HepG2 (cell line): Measurements from ENCODE around the gene NPB. TPM values are rescaled to one million over a fixed set of nuclear protein-coding genes. Genes with fewer than 3 reads are reported as not detected.

Experiments
- AGO1 ChIP-seq: fragments of 200-400 bp; formaldehyde crosslinking; IDR thresholded peaks from 2 replicates; pipeline ENCODE4 v1.6.1; 2017; ENCODE audit warnings: mild to moderate bottlenecking, low read depth, low read length, moderate library complexity; ENCODE audit not compliant: poor library complexity, severe bottlenecking
- AGO2 ChIP-seq: fragments of 200-400 bp; formaldehyde crosslinking; optimal IDR thresholded peaks from 2 replicates; pipeline ENCODE3; 2017; ENCODE audit warnings: mild to moderate bottlenecking, low read depth, low read length, moderate library complexity
- ASH2L ChIP-seq: fragments of 300-600, 200-600 bp; sonication (generic); IDR thresholded peaks from 2 replicates; pipeline ENCODE4 v1.7.0; 2017; ENCODE audit warnings: low read depth, mild to moderate bottlenecking, moderate library complexity, mixed read lengths, low read length; ENCODE audit not compliant: insufficient read length
- ATM ChIP-seq: fragments of 450-650 bp; IDR thresholded peaks from 2 replicates; pipeline ENCODE4 v1.7.1; 2017; ENCODE audit warnings: mild to moderate bottlenecking, borderline replicate concordance
- CEBPB ChIP-seq: IDR thresholded peaks from 2 replicates; pipeline ENCODE4 v1.6.1; 2011; ENCODE audit warnings: low read depth, low read length, improper control_type of control experiment, borderline replicate concordance
- CEBPG ChIP-seq: IDR thresholded peaks from 2 replicates; pipeline ENCODE4 v1.6.1; 2016
- GLI4 ChIP-seq: sonication (generic); formaldehyde crosslinking; IDR thresholded peaks from 2 replicates; pipeline ENCODE4 v1.5.1; 2020; ENCODE audit warnings: missing genetic modification reagents, mild to moderate bottlenecking, moderate library complexity, borderline replicate concordance
- HES4 ChIP-seq: sonication (generic); formaldehyde crosslinking; IDR thresholded peaks from 2 replicates; pipeline ENCODE4 v1.9.0; 2021; ENCODE audit warnings: mild to moderate bottlenecking, missing genetic modification reagents, borderline replicate concordance
- HNRNPH1 ChIP-seq: fragments of 200-400 bp; formaldehyde crosslinking; optimal IDR thresholded peaks from 2 replicates; pipeline ENCODE3; 2017; ENCODE audit warnings: mild to moderate bottlenecking, low read depth, low read length
- JDP2 ChIP-seq: sonication (generic); formaldehyde crosslinking; IDR thresholded peaks from 2 replicates; pipeline ENCODE4 v1.8.1; 2022; ENCODE audit warnings: missing genetic modification reagents, borderline replicate concordance
- JUN ChIP-seq: sonication (generic); formaldehyde crosslinking; IDR thresholded peaks from 2 replicates; pipeline ENCODE4 v1.4.0; 2020; ENCODE audit warnings: mild to moderate bottlenecking, missing genetic modification reagents
- KDM2A ChIP-seq: sonication (generic); formaldehyde crosslinking; IDR thresholded peaks from 2 replicates; pipeline ENCODE4 v1.4.0; 2020; ENCODE audit warnings: low read depth, missing genetic modification reagents, borderline replicate concordance
- KDM6A ChIP-seq: IDR thresholded peaks from 2 replicates; pipeline ENCODE4 v1.6.1; 2016; ENCODE audit warnings: low read depth
- PHB2 ChIP-seq: fragments of 450-650 bp; IDR thresholded peaks from 2 replicates; pipeline ENCODE4 v1.6.1; 2018; ENCODE audit not compliant: partially characterized antibody
- PPARG ChIP-seq: conservative IDR thresholded peaks from 2 replicates; pipeline ENCODE4 v1.6.1; 2016; ENCODE audit warnings: missing biosample characterization, missing genetic modification reagents
- RXRB ChIP-seq: IDR thresholded peaks from 2 replicates; pipeline ENCODE4 v1.6.1; 2016; ENCODE audit warnings: borderline replicate concordance, missing genetic modification reagents, missing compliant biosample characterization
- SPEN ChIP-seq: sonication (generic); formaldehyde crosslinking; IDR thresholded peaks from 2 replicates; pipeline ENCODE4 v1.5.1; 2020; ENCODE audit warnings: low read depth, mild to moderate bottlenecking, missing genetic modification reagents
- TBX3 ChIP-seq: fragments of 450-650 bp; IDR thresholded peaks from 2 replicates; pipeline ENCODE4 v1.6.1; 2017; ENCODE audit warnings: antibody characterized with exemption, mild to moderate bottlenecking, inconsistent platforms, borderline replicate concordance
- XRCC5 ChIP-seq: fragments of 200-400 bp; formaldehyde crosslinking; optimal IDR thresholded peaks from 2 replicates; pipeline ENCODE3; 2017; ENCODE audit warnings: mild to moderate bottlenecking, low read length
- ZNF331 ChIP-seq: sonication (generic); formaldehyde crosslinking; IDR thresholded peaks from 2 replicates; pipeline ENCODE4 v1.4.0; 2020; ENCODE audit warnings: missing genetic modification reagents
- ZNF34 ChIP-seq: sonication (generic); formaldehyde crosslinking; IDR thresholded peaks from 2 replicates; pipeline ENCODE4 v1.4.0; 2020; ENCODE audit warnings: mild to moderate bottlenecking, missing genetic modification reagents, borderline replicate concordance
- ZNF44 ChIP-seq: sonication (generic); formaldehyde crosslinking; IDR thresholded peaks from 2 replicates; pipeline ENCODE4 v1.5.1; 2020; ENCODE audit warnings: mild to moderate bottlenecking, missing genetic modification reagents
- ZNF484 ChIP-seq: sonication (generic); formaldehyde crosslinking; IDR thresholded peaks from 2 replicates; pipeline ENCODE4 v1.5.1; 2020; ENCODE audit warnings: mild to moderate bottlenecking, low read depth, missing genetic modification reagents, borderline replicate concordance
- ZNF549 ChIP-seq: sonication (generic); formaldehyde crosslinking; IDR thresholded peaks from 2 replicates; pipeline ENCODE4 v1.5.0; 2020; ENCODE audit warnings: missing genetic modification reagents
- ZNF564 ChIP-seq: sonication (generic); formaldehyde crosslinking; IDR thresholded peaks from 2 replicates; pipeline ENCODE4 v1.8.1; 2023; ENCODE audit warnings: mild to moderate bottlenecking, missing genetic modification reagents
- ZNF619 ChIP-seq: sonication (generic); formaldehyde crosslinking; IDR thresholded peaks from 2 replicates; pipeline ENCODE4 v1.4.0; 2020; ENCODE audit warnings: mild to moderate bottlenecking, missing genetic modification reagents
- polyA plus RNA-seq, 8 experiments: library from polyadenylated mRNA; depleted of rRNA in 3 of 8; stranded (reverse) in 7 of 8; unstranded in 1 of 8; fragments of >200 nt; fragmentation: Illumina TruSeq in 4 of 8; extraction: Trizol in 4 of 8; gene quantifications; 2 replicates each; pipeline versions ENCODE4 v1.2.1 to v1.2.3, GENCODE V29; 2011 to 2016; ENCODE audit warnings: low read depth in 4 of 8, missing spikeins in 1 of 8, mixed read lengths in 1 of 8; ENCODE audit not compliant: insufficient read depth in 1 of 8
- total RNA-seq, 5 experiments: library from RNA; depleted of rRNA; stranded (reverse); fragments of >200 nt; fragmentation: Illumina TruSeq; extraction: Trizol; gene quantifications; 2 replicates each; pipeline ENCODE4 v1.2.3, GENCODE V29; 2016; ENCODE audit warnings: low read depth in 1 of 5
- TF ChIP-seq, protein P1 (sequence below): sonication (generic); formaldehyde crosslinking; IDR thresholded peaks from 2 replicates; pipeline ENCODE4 v1.8.0; 2022; ENCODE audit warnings: mild to moderate bottlenecking, missing genetic modification reagents, moderate library complexity
- TF ChIP-seq, protein P2 (sequence below): sonication (generic); formaldehyde crosslinking; IDR thresholded peaks from 2 replicates; pipeline ENCODE4 v1.4.0; 2020; ENCODE audit warnings: missing genetic modification reagents

Gene NPB
- total and polyA plus RNA-seq, 2 of the 13 experiments (the other 11 are each of a cell fraction or from before 2014, with no cell fraction given) = 0.11 to 0.93 TPM

DNA sequence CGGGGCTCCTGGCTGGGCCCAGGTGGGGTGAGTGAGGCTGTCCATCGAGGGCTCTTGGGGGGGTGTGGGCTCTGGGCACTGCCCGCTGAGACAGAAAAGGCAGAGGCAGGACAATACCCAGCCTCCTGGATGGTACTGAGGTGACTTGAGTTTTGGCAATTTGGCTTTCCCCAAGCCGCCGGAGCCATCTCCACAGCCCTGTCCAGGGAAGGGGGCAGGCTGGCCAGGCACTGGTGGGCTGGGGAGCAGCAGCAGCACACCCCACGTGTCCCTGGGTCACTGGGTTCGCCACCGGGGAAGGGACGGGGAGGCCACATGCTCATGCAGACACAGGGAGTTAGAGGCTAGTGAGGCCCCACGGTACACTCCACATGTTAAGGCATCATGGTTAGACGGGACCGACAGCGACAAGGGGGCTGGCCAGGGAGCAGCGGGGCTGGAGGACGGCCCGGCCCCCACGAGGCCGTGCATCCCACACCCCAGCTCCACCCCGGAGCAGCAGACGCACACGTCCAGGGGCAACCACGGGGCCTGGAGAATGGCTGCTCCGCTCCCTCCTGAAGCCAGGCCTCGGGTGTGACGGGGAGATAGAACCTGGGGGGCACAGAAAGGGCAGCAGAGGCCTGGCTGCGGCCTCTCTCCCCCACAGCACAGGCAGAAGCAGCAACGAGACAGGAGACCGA, 33.9 kb upstream of the NPB start (continued):
- TF ChIP-seq ZNF34 (CRISPR knock-in tag) = peak; percentile 72; the same call in 1 of the 2 replicates
- peak; percentile 93 for TF ChIP-seq AGO2
- TF ChIP-seq SPEN (CRISPR knock-in tag) = no peak
- no peak for TF ChIP-seq CEBPB
- no peak for TF ChIP-seq CEBPG (CRISPR knock-in tag)
- TF ChIP-seq XRCC5 = no peak
- TF ChIP-seq HNRNPH1 = no peak
- TF ChIP-seq ZNF549 (CRISPR knock-in tag) = no peak
- no peak for TF ChIP-seq PHB2
- no peak; the same call in 1 of the 2 replicates for TF ChIP-seq JDP2 (CRISPR knock-in tag)
- TF ChIP-seq ATM = no peak
- no peak for TF ChIP-seq GLI4 (CRISPR knock-in tag)
- no peak for TF ChIP-seq HES4 (CRISPR knock-in tag)
- TF ChIP-seq TBX3 = no peak
- peak; percentile 98 for TF ChIP-seq AGO1
- no peak for TF ChIP-seq ZNF44 (CRISPR knock-in tag)
- no peak for TF ChIP-seq JUN
- TF ChIP-seq ZNF484 (CRISPR knock-in tag) = no peak
- TF ChIP-seq RXRB = no peak
- no peak for TF ChIP-seq KDM6A (CRISPR knock-in tag)
- TF ChIP-seq, protein P1, sequence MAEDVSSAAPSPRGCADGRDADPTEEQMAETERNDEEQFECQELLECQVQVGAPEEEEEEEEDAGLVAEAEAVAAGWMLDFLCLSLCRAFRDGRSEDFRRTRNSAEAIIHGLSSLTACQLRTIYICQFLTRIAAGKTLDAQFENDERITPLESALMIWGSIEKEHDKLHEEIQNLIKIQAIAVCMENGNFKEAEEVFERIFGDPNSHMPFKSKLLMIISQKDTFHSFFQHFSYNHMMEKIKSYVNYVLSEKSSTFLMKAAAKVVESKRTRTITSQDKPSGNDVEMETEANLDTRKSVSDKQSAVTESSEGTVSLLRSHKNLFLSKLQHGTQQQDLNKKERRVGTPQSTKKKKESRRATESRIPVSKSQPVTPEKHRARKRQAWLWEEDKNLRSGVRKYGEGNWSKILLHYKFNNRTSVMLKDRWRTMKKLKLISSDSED (CRISPR knock-in tag) = peak; percentile 41; the same call in 1 of the 2 replicates
- no peak for TF ChIP-seq PPARG
- no peak for TF ChIP-seq ASH2L
- no peak for TF ChIP-seq ZNF619 (CRISPR knock-in tag)
- TF ChIP-seq, protein P2, sequence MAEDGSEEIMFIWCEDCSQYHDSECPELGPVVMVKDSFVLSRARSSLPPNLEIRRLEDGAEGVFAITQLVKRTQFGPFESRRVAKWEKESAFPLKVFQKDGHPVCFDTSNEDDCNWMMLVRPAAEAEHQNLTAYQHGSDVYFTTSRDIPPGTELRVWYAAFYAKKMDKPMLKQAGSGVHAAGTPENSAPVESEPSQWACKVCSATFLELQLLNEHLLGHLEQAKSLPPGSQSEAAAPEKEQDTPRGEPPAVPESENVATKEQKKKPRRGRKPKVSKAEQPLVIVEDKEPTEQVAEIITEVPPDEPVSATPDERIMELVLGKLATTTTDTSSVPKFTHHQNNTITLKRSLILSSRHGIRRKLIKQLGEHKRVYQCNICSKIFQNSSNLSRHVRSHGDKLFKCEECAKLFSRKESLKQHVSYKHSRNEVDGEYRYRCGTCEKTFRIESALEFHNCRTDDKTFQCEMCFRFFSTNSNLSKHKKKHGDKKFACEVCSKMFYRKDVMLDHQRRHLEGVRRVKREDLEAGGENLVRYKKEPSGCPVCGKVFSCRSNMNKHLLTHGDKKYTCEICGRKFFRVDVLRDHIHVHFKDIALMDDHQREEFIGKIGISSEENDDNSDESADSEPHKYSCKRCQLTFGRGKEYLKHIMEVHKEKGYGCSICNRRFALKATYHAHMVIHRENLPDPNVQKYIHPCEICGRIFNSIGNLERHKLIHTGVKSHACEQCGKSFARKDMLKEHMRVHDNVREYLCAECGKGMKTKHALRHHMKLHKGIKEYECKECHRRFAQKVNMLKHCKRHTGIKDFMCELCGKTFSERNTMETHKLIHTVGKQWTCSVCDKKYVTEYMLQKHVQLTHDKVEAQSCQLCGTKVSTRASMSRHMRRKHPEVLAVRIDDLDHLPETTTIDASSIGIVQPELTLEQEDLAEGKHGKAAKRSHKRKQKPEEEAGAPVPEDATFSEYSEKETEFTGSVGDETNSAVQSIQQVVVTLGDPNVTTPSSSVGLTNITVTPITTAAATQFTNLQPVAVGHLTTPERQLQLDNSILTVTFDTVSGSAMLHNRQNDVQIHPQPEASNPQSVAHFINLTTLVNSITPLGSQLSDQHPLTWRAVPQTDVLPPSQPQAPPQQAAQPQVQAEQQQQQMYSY (CRISPR knock-in tag) = no peak
- TF ChIP-seq KDM2A (CRISPR knock-in tag) = peak; percentile 41; the same call in 1 of the 2 replicates
- 0 out of 2 replicates have a peak, but pooled peaks have one; percentile 19 for TF ChIP-seq ZNF331 (CRISPR knock-in tag)
- TF ChIP-seq ZNF564 = no peak
